Activated naive CD8-positive, alpha-beta T cell (primary cell): Measurements from ENCODE around the gene STPG4.
"Not testable (repeated sequence)": the region's sequence is repeated elsewhere in the genome, so short reads cannot be mapped to it uniquely, and the experiment has no call there.

ENCODE experiments used
- H3K27ac Mint-ChIP-seq: one replicate; pipeline ENCODE4 v1.8.0; 2021; ENCODE audit warnings: mixed read lengths
- H3K27me3 Mint-ChIP-seq: one replicate; pipeline ENCODE4 v1.8.0; 2021; ENCODE audit warnings: mixed read lengths
- H3K36me3 Mint-ChIP-seq: one replicate; pipeline ENCODE4 v1.8.0; 2021; ENCODE audit warnings: mixed read lengths
- H3K4me1 Mint-ChIP-seq: one replicate; pipeline ENCODE4 v1.8.0; 2021; ENCODE audit warnings: low read depth, mixed read lengths
- H3K4me3 Mint-ChIP-seq: one replicate; pipeline ENCODE4 v1.8.0; 2021; ENCODE audit warnings: mild to moderate bottlenecking, mixed read lengths
- H3K9me3 Mint-ChIP-seq: one replicate; pipeline ENCODE4 v1.8.0; 2021; ENCODE audit warnings: low read depth, mixed read lengths

Gene STPG4

GRCh38 chr2:47124740-47125139 is 30.4 kb downstream of the STPG4 start:
- not testable (repeated sequence) for H3K9me3 Mint-ChIP-seq, H3K27me3 Mint-ChIP-seq, H3K4me3 Mint-ChIP-seq, H3K4me1 Mint-ChIP-seq, H3K36me3 Mint-ChIP-seq, H3K27ac Mint-ChIP-seq

GRCh38 chr2:47120424-47120823 is 34.7 kb downstream of the STPG4 start:
- not testable (repeated sequence) for H3K4me1 Mint-ChIP-seq, H3K9me3 Mint-ChIP-seq, H3K36me3 Mint-ChIP-seq, H3K27me3 Mint-ChIP-seq, H3K27ac Mint-ChIP-seq, H3K4me3 Mint-ChIP-seq

GRCh38 chr2:47119001-47119400 is 36.1 kb downstream of the STPG4 start:
- Mint-ChIP-seq H3K9me3 (no peaks in the 10 kb centered on the region), H3K4me1 (no peaks in the 10 kb centered on the region), H3K4me3 (no peak overlapping the region), H3K27me3 (peaks cover 4% of the 10 kb centered on the region), H3K27ac (no peak overlapping the region), H3K36me3 (no peaks in the 10 kb centered on the region)

GRCh38 chr2:47118581-47118980 is 36.5 kb downstream of the STPG4 start:
- Mint-ChIP-seq H3K27ac (no peak overlapping the region), H3K27me3 (peaks cover 4% of the 10 kb centered on the region), H3K4me1 (no peaks in the 10 kb centered on the region), H3K4me3 (no peak overlapping the region), H3K9me3 (no peaks in the 10 kb centered on the region), H3K36me3 (no peaks in the 10 kb centered on the region)

GRCh38 chr2:47112665-47113435 is 42.3 kb downstream of the STPG4 start:
- H3K27ac Mint-ChIP-seq, result no peak overlapping the region
- H3K9me3 Mint-ChIP-seq, result no peaks in the 10 kb centered on the region
- H3K4me1 Mint-ChIP-seq, result no peaks in the 10 kb centered on the region
- no peaks in the 10 kb centered on the region for H3K36me3 Mint-ChIP-seq
- H3K27me3 Mint-ChIP-seq, result no peaks in the 10 kb centered on the region
- H3K4me3 Mint-ChIP-seq, result no peak overlapping the region

GRCh38 chr2:47109680-47110079 is 45.4 kb downstream of the STPG4 start:
- no peaks in the 10 kb centered on the region for H3K36me3 Mint-ChIP-seq
- no peak overlapping the region for H3K4me3 Mint-ChIP-seq
- H3K9me3 Mint-ChIP-seq, result no peaks in the 10 kb centered on the region
- H3K27me3 Mint-ChIP-seq, result no peaks in the 10 kb centered on the region
- no peak overlapping the region for H3K27ac Mint-ChIP-seq
- H3K4me1 Mint-ChIP-seq, result no peaks in the 10 kb centered on the region

- Mint-ChIP-seq H3K27me3 (no peaks in the 10 kb centered on the region), H3K4me3 (no peak overlapping the region), H3K36me3 (no peaks in the 10 kb centered on the region), H3K27ac (no peak overlapping the region), H3K9me3 (no peaks in the 10 kb centered on the region), H3K4me1 (no peaks in the 10 kb centered on the region)
Measured at GRCh38 chr2:47109007-47109375, 46.1 kb downstream of the STPG4 start.

- H3K4me1 Mint-ChIP-seq, H3K4me3 Mint-ChIP-seq, H3K27ac Mint-ChIP-seq, H3K36me3 Mint-ChIP-seq, H3K27me3 Mint-ChIP-seq, H3K9me3 Mint-ChIP-seq: not testable (repeated sequence)
Measured at GRCh38 chr2:47108267-47109006, 46.7 kb downstream of the STPG4 start.

- H3K9me3 Mint-ChIP-seq, H3K4me3 Mint-ChIP-seq, H3K27me3 Mint-ChIP-seq, H3K36me3 Mint-ChIP-seq, H3K27ac Mint-ChIP-seq, H3K4me1 Mint-ChIP-seq: not testable (repeated sequence)
Measured at GRCh38 chr2:47107201-47107600, 47.9 kb downstream of the STPG4 start.

- H3K36me3 Mint-ChIP-seq, H3K27ac Mint-ChIP-seq, H3K4me1 Mint-ChIP-seq, H3K27me3 Mint-ChIP-seq, H3K9me3 Mint-ChIP-seq, H3K4me3 Mint-ChIP-seq: not testable (repeated sequence)
Measured at GRCh38 chr2:47106231-47106630, 48.9 kb downstream of the STPG4 start.

- H3K9me3 Mint-ChIP-seq, H3K36me3 Mint-ChIP-seq, H3K27me3 Mint-ChIP-seq, H3K4me3 Mint-ChIP-seq, H3K4me1 Mint-ChIP-seq, H3K27ac Mint-ChIP-seq: not testable (repeated sequence)
Measured at GRCh38 chr2:47099712-47100111, 55.4 kb downstream of the STPG4 start.

- Mint-ChIP-seq H3K9me3 (no peaks in the 10 kb centered on the region), H3K4me1 (no peaks in the 10 kb centered on the region), H3K4me3 (no peak overlapping the region), H3K27ac (no peak overlapping the region), H3K36me3 (no peaks in the 10 kb centered on the region), H3K27me3 (no peaks in the 10 kb centered on the region)
Measured at GRCh38 chr2:47098953-47099352, 56.2 kb downstream of the STPG4 start.

GRCh38 chr2:47097563-47097962 is 57.5 kb downstream of the STPG4 start:
- Mint-ChIP-seq H3K9me3 (no peaks in the 10 kb centered on the region), H3K27me3 (no peaks in the 10 kb centered on the region), H3K4me1 (no peaks in the 10 kb centered on the region), H3K27ac (no peak overlapping the region), H3K4me3 (no peak overlapping the region), H3K36me3 (no peaks in the 10 kb centered on the region)

- H3K27me3 Mint-ChIP-seq, result no peaks in the 10 kb centered on the region
- H3K4me3 Mint-ChIP-seq, result no peak overlapping the region
Measured at GRCh38 chr2:47096451-47096850, 58.7 kb downstream of the STPG4 start.

GRCh38 chr2:47095349-47096020 is 59.6 kb downstream of the STPG4 start:
- no peaks in the 10 kb centered on the region for H3K27me3 Mint-ChIP-seq

More at GRCh38 chr2:47096451-47096850, 58.7 kb downstream of the STPG4 start:
- H3K9me3 Mint-ChIP-seq, result no peaks in the 10 kb centered on the region
- no peaks in the 10 kb centered on the region for H3K36me3 Mint-ChIP-seq
- H3K4me1 Mint-ChIP-seq, result no peaks in the 10 kb centered on the region
- no peak overlapping the region for H3K27ac Mint-ChIP-seq

More at GRCh38 chr2:47095349-47096020, 59.6 kb downstream of the STPG4 start:
- Mint-ChIP-seq H3K4me1 (no peaks in the 10 kb centered on the region), H3K36me3 (no peaks in the 10 kb centered on the region), H3K27ac (no peak overlapping the region), H3K4me3 (no peak overlapping the region), H3K9me3 (no peaks in the 10 kb centered on the region)
